GM21528 (cell line): ENCODE data around the gene C2orf78.
A peak's percentile ranks its signal among the peaks of the same experiment; 100 is the strongest.
"Not testable (repeated sequence)": the region's sequence is repeated elsewhere in the genome, so short reads cannot be mapped to it uniquely, and the experiment has no call there.

Experiments
- ATAC-seq: cut with Tn5 transposase; IDR thresholded peaks from one replicate; pipeline ENCODE4 v1.9.1; 2021; ENCODE audit warnings: mild to moderate bottlenecking, moderate library complexity; ENCODE audit not compliant: unreplicated experiment, low FRiP score

Gene C2orf78

GRCh38 chr2:73783883-73784282, at the start of gene C2orf78:
Gene C2orf78 (plus strand): TSS chr2:73784183. CDS start chr2:73784310, 127 bp downstream.
- ATAC-seq = not testable (repeated sequence)

GRCh38 chr2:73736378-73736777, 47.6 kb upstream of the C2orf78 start:
- ATAC-seq = no peak

GRCh38 chr2:73736855-73737779, 46.9 kb upstream of the C2orf78 start, which contains the start of gene TPRKB:
Gene TPRKB (minus strand): TSS chr2:73737345. CDS start chr2:73734569, 2,776 bp downstream.
- ATAC-seq = peak; percentile 90

- no peak for ATAC-seq
These were observed 44.9 kb upstream of the C2orf78 start for GRCh38 chr2:73739101-73739500.

DNA sequence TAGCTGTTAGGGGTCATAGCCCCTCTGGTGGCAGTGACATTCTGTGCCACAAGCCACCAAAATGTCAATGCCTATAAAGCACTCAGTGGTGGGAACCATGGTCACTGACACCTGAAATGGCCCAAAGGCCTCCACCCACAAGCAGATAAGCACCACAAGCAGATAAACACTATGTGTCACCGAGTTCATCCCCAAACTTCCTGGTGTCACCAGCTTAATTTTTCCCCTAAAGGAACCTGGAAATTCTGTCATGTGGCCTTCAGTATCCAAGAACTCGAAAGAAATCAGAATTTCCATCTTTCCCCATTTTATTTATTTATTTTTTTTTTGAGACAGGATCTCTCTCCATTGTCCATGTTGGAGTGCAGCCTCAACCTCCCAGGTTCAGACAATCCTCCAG, 43.2 kb upstream of the C2orf78 start:
- ATAC-seq = no peak

GRCh38 chr2:73746015-73746876, 37.7 kb upstream of the C2orf78 start:
- no peak for ATAC-seq

DNA sequence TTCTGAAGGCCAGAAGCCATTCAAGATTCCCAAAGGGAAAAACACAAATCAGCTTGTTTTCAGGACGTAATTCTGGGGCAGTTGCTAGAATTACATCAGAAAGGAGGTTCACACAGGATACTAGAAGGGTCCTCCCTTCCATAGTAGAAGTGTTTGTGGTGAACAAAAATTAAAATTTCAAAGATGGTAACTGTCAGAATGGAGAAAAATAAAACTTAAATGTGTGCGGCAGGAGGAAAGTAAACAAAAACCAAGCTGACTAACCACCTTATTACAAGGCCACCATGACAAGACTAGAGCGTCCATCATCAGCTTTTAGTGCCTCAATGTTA, 37.1 kb upstream of the C2orf78 start:
- no peak for ATAC-seq

- no peak for ATAC-seq
These were observed 34.7 kb upstream of the C2orf78 start for GRCh38 chr2:73749314-73749713.

- not testable (repeated sequence) for ATAC-seq
These were observed 29.7 kb upstream of the C2orf78 start for GRCh38 chr2:73754332-73754731.

- no peak for ATAC-seq
These were observed 24.7 kb upstream of the C2orf78 start for GRCh38 chr2:73759285-73759764.

- no peak for ATAC-seq
These were observed 24.1 kb upstream of the C2orf78 start for GRCh38 chr2:73759904-73760303.

- ATAC-seq = no peak
These were observed 21.4 kb upstream of the C2orf78 start for GRCh38 chr2:73762571-73762970.

GRCh38 chr2:73764945-73765344, 19.0 kb upstream of the C2orf78 start:
- ATAC-seq = no peak

GRCh38 chr2:73766349-73766748, 17.6 kb upstream of the C2orf78 start:
- ATAC-seq = no peak

- ATAC-seq = no peak
These were observed 17.0 kb upstream of the C2orf78 start for GRCh38 chr2:73766994-73767393.

DNA sequence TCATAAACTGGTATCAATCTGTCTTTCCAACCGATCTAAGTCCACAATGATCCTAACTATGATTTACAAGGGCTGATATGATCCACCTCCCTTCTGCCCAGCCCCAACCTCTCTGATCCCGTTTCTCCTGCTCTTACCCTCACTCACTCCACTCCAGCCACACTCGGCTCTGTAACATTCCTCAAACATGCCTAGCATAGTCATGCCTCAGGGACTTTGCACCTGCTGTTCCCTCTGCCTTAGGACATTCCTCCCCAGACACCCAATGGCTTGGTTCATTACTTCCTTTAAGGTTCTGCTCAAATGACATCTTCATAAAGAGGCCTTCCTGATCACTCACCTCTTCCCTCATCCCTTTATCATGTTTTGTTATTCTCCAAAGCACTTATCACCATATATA, 13.3 kb upstream of the C2orf78 start:
- ATAC-seq = no peak

DNA sequence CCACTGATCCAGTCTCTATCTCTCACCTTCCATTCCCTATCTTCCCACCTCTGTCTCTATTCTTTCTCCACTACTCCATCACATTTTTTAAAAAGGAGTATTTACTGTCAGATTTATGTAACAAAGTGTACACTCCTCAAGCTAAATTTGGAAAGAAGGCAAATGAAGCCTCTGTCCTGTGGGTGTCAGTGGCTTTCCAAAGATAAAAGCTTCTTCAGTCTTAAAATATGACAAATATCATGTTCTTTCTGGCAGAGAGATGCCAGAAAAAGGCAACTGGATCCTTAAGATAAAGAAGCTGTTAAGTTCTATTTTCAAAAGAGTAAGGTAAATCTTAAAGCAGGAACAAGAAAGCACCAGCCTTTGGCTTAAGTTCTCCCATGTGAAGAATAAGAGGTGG, 11.2 kb upstream of the C2orf78 start:
- ATAC-seq = no peak

- no peak for ATAC-seq
These were observed 7.6 kb upstream of the C2orf78 start for GRCh38 chr2:73776381-73776780.

DNA sequence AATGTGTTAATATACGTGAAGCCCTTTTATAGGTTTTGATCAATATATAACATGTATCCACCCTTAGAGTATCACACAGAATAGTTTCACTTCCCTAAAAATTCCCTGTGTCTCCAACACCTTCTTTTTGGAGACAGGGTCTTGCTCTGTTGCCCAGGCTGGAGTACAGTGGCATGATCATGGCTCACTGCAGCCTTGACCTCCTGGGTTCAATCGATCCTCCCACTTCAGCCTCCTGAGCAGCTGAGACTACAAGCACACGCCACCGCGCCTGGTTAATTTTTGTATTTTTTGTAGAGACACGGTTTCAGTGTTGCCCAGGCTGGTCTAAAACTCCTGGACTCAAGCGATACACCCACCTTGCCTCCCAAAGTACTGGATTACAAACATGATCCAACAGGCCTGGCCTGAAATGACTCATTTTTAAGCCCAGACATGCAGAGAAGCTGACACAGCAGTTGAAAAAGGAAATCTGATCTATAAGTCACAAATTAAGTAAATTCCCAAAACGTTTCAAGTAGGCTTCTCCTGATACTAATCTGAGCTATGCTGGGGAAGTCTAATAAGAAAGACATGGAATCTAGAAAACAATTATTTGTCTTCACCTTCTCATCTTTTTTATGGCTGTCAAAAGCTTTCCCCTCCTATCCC, 7.0 kb upstream of the C2orf78 start:
- ATAC-seq = no peak

- ATAC-seq = not testable (repeated sequence)
These were observed 5.0 kb upstream of the C2orf78 start for GRCh38 chr2:73778867-73779466.
